Measurements from ENCODE around the gene NPTX2.

The NPTX2 gene

DNA sequence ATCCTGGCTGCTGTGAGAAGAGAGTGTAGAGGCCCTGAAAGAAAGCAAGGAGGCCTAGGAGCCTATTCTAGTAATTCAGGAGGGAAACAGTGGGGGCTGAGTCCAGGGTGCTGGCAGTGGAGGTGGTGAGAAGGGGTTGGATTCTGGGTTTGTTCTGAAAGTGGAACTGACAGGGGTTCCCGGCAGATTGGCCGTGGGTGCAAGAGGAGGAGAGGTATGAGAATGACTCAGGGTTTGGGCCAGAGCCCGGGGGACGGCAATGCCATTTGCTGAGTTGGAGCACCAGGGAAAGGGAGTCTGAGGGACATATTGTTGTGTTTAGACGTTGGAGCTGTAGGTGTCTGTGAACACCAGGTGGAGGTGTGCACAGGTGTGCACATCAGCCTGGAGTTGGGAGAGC is 38.5 kb downstream of the NPTX2 start:
- DNase-seq, result no peak

- DNase-seq, result no peak
Measured at GRCh38 chr7:98656899-98657298, 39.8 kb downstream of the NPTX2 start.

GRCh38 chr7:98657736-98658135 is 40.7 kb downstream of the NPTX2 start:
- DNase-seq, result no peak

- no peak for DNase-seq
Measured at GRCh38 chr7:98659756-98660155, 42.7 kb downstream of the NPTX2 start.

DNA sequence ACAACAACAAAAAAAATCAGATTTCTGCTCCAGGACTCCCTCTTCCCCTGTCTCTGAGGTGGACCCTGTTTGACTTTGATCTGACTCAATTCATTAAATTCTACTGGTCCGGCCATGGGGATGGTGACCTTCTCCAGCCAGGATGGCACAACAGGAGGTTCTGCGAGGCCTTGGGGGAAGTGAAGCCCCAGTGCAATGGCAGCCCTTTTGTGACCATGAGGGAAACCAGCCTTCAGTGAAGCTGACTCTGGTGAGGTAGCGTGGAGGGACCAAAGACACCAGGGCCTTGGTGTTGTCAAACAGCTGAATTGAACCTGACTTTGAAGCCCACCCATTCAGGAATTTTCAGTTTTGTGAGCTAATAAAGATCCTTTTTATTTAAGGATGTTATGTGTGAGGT is 44.5 kb downstream of the NPTX2 start:
- no peak for DNase-seq

DNA sequence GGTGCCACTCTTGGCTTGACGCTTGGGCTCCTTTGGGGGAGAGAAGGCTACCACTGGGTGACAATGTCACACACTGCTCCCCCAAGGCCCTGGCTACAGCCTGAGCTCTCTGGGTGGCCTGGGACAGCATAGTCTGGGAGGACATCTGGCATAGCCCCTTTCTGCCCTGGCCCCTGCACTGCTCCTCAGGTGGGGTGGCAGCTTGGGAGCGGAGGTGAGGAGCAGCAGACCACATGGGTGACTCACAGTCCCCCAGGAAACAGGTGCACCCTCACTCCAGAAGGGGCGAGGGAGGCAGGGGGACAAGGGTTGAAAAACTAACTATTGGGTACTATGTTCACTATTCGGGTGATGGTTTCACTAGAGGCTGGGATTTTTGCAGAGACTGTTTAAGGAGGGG is 45.2 kb downstream of the NPTX2 start:
- DNase-seq, result no peak

DNA sequence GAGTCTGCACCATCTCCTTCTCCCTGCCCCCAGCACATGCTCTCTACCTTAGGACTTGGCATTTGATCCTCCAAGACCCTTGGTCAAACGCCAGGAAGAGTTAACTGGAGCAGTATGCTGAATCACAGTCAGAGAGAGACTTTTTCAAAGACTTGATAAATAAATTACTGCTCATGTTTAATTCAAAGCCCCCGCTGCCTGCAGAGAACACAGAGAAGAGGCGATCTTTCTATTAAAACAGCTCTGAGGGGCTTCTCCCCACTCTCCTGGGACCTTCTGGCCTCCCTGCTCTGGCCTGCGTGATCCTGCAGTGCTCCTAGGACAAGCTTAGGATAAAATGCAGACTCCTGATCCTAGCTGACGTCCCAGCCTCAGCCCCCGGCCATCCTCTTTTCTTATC is 47.8 kb downstream of the NPTX2 start:
- no peak for DNase-seq

- DNase-seq, result no peak
Measured at GRCh38 chr7:98668255-98668654, 51.2 kb downstream of the NPTX2 start.

DNA sequence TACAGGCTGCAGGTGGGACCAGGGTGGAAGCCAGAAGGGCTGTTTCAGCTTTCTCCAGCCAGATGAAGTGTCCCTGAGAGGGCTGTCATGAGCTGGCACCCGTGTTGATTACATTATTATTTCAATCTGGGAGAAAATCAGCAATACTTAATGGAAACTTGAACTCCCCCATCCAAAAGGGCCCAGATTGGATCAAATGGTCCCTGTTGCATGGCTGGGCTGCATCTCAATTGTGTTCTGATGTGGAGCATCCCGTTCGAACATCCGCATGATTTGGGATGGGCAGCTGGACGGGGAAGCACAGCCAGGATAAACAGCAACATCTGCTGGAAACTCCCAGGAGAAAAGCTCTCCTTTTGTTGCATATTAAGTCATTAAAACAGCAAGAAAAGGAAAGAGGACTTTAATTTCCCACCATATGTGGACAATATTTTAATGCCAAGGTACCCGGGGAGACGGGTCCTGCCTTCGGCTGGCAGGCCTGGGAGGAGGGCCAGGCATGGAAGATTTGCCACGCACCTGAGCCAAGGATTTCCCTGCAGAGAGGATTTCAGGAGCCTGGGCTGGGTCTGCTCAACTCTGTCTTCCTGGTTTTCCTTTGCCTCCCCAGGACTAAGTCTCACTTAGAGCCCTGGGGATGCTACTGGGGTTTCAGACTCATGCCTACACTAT is 52.4 kb downstream of the NPTX2 start:
- no peak for DNase-seq

DNA sequence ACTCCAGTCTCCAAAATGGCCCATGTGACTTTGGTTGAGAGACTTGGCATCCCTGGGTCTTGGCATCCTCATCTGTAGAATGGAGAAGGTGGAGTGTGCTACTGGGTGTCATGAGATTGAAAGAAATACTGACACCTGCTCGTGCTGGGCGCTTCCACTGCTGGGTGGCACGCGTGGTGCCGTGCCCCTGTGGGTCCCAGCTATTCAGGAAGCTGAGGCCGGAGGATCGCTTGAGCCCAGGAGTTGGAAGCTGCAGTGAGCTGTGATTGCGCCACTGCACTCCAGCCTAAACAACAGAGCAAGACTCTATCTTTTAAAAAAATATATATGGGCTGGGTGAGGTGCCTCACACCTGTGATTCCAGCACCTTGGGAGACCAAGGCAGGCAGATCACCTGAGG is 53.1 kb downstream of the NPTX2 start:
- no peak for DNase-seq

GRCh38 chr7:98671733-98672331 is 54.7 kb downstream of the NPTX2 start:
- no peak for DNase-seq

DNA sequence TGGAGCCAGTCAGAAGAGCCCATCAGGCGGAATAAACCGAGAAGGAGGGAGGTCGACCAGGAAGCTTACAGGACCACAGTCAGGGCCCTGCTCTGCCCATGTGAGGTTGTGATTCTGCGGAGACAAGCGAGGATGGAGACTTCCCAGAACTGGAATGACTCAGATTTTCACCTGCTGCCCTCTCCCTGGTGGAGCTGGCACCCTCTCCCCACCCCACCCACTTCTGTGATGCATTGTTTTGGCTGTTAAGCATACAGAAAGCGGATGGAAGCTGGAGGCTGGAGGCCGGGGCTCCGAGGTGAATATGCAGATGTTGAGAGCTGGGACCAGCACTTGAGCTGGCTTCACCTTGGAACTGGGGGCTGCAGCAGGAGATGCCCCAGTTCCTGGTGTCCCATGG is 57.4 kb downstream of the NPTX2 start:
- DNase-seq, result no peak

DNA sequence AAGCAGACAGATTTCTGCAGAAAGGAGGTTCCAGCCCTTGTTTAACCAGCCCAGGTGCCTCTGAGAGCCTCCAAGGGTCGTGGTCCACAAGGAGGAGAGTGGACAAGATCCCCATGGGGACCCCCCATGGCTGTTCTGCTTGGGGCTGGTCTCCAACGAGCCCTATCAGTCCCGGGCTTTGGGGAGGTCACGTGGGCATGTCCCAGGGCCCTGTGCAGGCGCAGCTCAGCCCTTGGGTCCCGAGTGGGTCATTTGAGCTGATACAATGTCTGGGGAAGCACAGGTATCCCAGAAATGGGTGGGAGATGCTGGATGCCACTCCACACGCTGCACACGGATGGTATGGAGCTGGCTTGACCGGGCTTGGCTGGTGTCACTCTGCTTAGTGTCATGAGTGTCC is 57.8 kb downstream of the NPTX2 start:
- no peak for DNase-seq

GRCh38 chr7:98678215-98678614 is 61.1 kb downstream of the NPTX2 start:
- DNase-seq, result no peak
